ENCODE measurements around the gene CSNK1G1.

CSNK1G1 gene

DNA sequence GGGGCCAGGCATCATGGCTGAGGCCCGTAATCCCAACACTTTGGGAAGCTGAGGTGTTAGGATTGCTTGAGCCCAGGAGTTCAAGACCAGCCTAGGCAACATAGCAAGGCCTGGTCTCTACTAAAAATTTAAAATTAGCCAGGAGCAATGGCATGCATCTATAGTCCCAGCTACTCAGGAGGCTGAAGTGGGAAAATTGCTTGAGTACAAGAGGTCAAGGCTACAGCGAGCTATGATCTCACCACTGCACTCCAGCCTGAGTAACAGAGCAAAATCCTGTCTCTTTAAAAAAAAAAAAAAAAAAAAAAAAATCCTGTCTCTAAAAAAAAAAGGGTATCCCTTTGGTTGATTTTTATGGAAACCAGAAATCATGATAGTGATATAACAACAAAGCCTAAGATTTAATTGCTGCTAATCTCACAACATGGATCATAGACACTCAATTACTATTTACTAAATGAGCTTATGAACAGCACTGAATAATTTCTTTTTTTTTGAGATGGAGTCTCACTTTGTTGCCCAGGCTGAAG, 13.2 kb upstream of the CSNK1G1 start:
- Histone ChIP-seq H3K27me3 (ENCODE audit: insufficient read depth, low read depth) (no peaks in the 10 kb centered on the region), H2AFZ (ENCODE audit: low read depth) (no peak overlapping the region), H3K27ac (no peak overlapping the region), H3K4me3 (IDR thresholded peaks at IDR 0.05; ENCODE audit: insufficient read depth, low read depth, low read length) (no peak overlapping the region), H3K4me1 (ENCODE audit: low read depth, poor library complexity, severe bottlenecking) (no peaks in the 10 kb centered on the region), H3K79me2 (ENCODE audit: insufficient read depth, low read depth) (no peaks in the 10 kb centered on the region), H3K9ac (no peak overlapping the region), H4K20me1 (ENCODE audit: insufficient read depth) (no peaks in the 10 kb centered on the region), H3K36me3 (ENCODE audit: insufficient read depth) (no peaks in the 10 kb centered on the region), H3K4me2 (no peak overlapping the region)
- TF ChIP-seq, protein P1, sequence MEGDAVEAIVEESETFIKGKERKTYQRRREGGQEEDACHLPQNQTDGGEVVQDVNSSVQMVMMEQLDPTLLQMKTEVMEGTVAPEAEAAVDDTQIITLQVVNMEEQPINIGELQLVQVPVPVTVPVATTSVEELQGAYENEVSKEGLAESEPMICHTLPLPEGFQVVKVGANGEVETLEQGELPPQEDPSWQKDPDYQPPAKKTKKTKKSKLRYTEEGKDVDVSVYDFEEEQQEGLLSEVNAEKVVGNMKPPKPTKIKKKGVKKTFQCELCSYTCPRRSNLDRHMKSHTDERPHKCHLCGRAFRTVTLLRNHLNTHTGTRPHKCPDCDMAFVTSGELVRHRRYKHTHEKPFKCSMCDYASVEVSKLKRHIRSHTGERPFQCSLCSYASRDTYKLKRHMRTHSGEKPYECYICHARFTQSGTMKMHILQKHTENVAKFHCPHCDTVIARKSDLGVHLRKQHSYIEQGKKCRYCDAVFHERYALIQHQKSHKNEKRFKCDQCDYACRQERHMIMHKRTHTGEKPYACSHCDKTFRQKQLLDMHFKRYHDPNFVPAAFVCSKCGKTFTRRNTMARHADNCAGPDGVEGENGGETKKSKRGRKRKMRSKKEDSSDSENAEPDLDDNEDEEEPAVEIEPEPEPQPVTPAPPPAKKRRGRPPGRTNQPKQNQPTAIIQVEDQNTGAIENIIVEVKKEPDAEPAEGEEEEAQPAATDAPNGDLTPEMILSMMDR (conservative IDR thresholded peaks at IDR 0.05; ENCODE audit: low read depth, low read length), result no peak

DNA sequence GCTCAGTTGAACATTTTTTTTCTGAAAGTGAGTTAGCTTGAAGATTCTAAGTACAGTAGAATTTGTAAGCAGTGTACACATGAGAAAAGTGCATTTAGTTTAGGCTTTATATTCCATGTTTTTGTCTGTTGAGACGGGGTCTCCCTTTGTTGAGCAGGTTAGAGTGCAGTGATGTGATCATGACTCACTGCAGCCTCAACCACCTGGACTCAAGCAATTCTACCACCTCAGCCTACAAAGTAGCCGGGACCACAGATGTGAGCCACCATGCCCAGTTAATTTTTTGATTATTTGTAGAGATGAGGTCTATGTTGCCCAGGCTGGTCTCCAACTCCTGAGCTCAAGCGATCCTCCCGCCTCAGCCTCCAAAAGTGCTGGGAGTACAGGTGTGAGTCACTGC, 5.3 kb upstream of the CSNK1G1 start:
- TF ChIP-seq, protein P1 (conservative IDR thresholded peaks at IDR 0.05; ENCODE audit: low read depth, low read length), result no peak
- Histone ChIP-seq H3K9ac (no peak overlapping the region), H3K79me2 (ENCODE audit: insufficient read depth, low read depth) (no peaks in the 10 kb centered on the region), H3K4me2 (no peak overlapping the region), H3K27ac (no peak overlapping the region), H3K36me3 (ENCODE audit: insufficient read depth) (no peaks in the 10 kb centered on the region), H2AFZ (ENCODE audit: low read depth) (no peak overlapping the region), H3K27me3 (ENCODE audit: insufficient read depth, low read depth) (no peaks in the 10 kb centered on the region), H3K4me1 (ENCODE audit: low read depth, poor library complexity, severe bottlenecking) (peaks cover 7% of the 10 kb centered on the region), H3K4me3 (IDR thresholded peaks at IDR 0.05; ENCODE audit: insufficient read depth, low read depth, low read length) (no peak overlapping the region), H4K20me1 (ENCODE audit: insufficient read depth) (no peaks in the 10 kb centered on the region)

DNA sequence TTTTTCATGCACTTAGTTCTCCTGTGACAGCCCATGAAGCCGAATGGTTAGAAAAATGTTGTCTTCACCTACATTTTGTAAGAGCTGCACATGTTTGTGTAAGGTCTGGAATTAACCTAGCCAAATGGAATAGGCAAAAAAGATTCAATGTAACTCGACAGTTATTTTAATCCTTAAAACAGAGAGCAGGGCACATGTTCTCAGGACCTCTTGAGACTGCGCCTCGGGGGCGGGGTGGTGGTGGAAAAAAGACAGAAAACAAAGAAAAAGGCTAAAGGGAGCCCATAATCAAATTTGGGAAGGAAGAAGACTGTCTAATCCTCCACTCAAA, 702 bp upstream of the CSNK1G1 start:
- Histone ChIP-seq H4K20me1 (ENCODE audit: insufficient read depth) (no peaks in the 10 kb centered on the region), H3K4me2 (peak overlapping the region; percentile 84), H3K36me3 (ENCODE audit: insufficient read depth) (no peaks in the 10 kb centered on the region), H2AFZ (ENCODE audit: low read depth) (peak overlapping the region; percentile 69; the same call in 1 of the 2 replicates), H3K9ac (peak overlapping the region; percentile 28; the same call in 1 of the 2 replicates), H3K27ac (peak overlapping the region; percentile 57), H3K27me3 (ENCODE audit: insufficient read depth, low read depth) (no peaks in the 10 kb centered on the region), H3K4me3 (IDR thresholded peaks at IDR 0.05; ENCODE audit: insufficient read depth, low read depth, low read length) (no peak overlapping the region), H3K4me1 (ENCODE audit: low read depth, poor library complexity, severe bottlenecking) (peaks cover 19% of the 10 kb centered on the region), H3K79me2 (ENCODE audit: insufficient read depth, low read depth) (peaks cover 16% of the 10 kb centered on the region; the same call in 1 of the 2 replicates)
- TF ChIP-seq, protein P1 (conservative IDR thresholded peaks at IDR 0.05; ENCODE audit: low read depth, low read length), result 0 out of 2 replicates have a peak, but pooled peaks have one; percentile 2

DNA sequence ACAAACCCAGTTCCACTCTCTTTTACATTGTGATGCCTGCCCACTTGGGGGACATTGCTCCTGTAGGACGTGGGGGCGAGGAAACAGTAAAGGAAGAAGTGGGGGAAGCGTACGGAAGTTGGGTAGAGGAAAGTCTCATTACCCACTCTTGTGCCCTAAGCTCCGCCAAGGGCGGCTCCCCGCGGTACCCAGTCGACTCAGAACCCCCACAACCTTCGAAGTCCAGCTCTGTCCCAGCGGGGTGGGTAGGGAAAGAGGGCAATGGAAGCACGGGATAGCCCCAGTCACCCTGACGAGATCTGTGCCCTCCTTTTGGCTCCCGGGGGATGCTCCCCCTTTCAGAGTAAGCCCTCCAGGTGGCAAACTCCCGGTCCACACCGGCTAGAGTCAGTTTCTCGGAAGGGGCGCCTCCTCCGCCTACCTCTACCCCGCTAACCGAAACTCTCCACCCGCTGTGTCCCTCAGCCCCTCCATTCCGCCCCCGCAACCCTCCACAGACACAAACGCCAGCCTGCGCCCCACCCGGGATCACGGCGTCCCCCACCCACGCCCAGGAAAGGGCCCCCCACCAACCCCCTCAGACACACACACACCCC, 527 bp downstream of the CSNK1G1 start:
- peak overlapping the region; percentile 69 for H2AFZ ChIP-seq (ENCODE audit: low read depth)
- TF ChIP-seq, protein P1 (conservative IDR thresholded peaks at IDR 0.05; ENCODE audit: low read depth, low read length), result no peak

More for the DNA sequence above, 527 bp downstream of the CSNK1G1 start:
- H3K4me1 ChIP-seq (ENCODE audit: low read depth, poor library complexity, severe bottlenecking), result peaks cover 19% of the 10 kb centered on the region
- H3K79me2 ChIP-seq (ENCODE audit: insufficient read depth, low read depth), result peaks cover 16% of the 10 kb centered on the region; the same call in 1 of the 2 replicates
- H4K20me1 ChIP-seq (ENCODE audit: insufficient read depth), result no peaks in the 10 kb centered on the region
- H3K9ac ChIP-seq, result peak overlapping the region; percentile 28
- no peak overlapping the region for H3K4me3 ChIP-seq (IDR thresholded peaks at IDR 0.05; ENCODE audit: insufficient read depth, low read depth, low read length)
- peak overlapping the region; percentile 84 for H3K4me2 ChIP-seq
- peak overlapping the region; percentile 57; the same call in 1 of the 2 replicates for H3K27ac ChIP-seq
- H3K36me3 ChIP-seq (ENCODE audit: insufficient read depth), result no peaks in the 10 kb centered on the region
- no peaks in the 10 kb centered on the region for H3K27me3 ChIP-seq (ENCODE audit: insufficient read depth, low read depth)

Data from KMS-11 (cell line).